ENCODE data around the gene CELF1.

- TF ChIP-seq USF2 (IDR thresholded peaks at IDR 0.05; ENCODE audit: low read depth, low read length) (no peak), POLR2A (IDR thresholded peaks at IDR 0.05; ENCODE audit: low read depth, low read length) (no peak), MAFK (IDR thresholded peaks at IDR 0.05; ENCODE audit: low read depth, low read length) (no peak), CTCF (conservative IDR thresholded peaks at IDR 0.05; ENCODE audit: low read depth, low read length) (no peak), SMC3 (IDR thresholded peaks at IDR 0.05; ENCODE audit: low read depth, low read length) (no peak), RAD21 (IDR thresholded peaks at IDR 0.05; ENCODE audit: low read length) (no peak), RFX5 (IDR thresholded peaks at IDR 0.05; ENCODE audit: low read depth, low read length) (no peak), CHD1 (IDR thresholded peaks at IDR 0.05; ENCODE audit: low read depth, low read length) (no peak), ELK1 (IDR thresholded peaks at IDR 0.05; ENCODE audit: borderline replicate concordance, low read depth, low read length) (no peak), BHLHE40 (IDR thresholded peaks at IDR 0.05; ENCODE audit: low read depth, low read length) (no peak), CEBPB (IDR thresholded peaks at IDR 0.05; ENCODE audit: low read depth, low read length) (no peak), RCOR1 (IDR thresholded peaks at IDR 0.05; ENCODE audit: insufficient replicate concordance, low read length) (no peak), MXI1 (IDR thresholded peaks at IDR 0.05; ENCODE audit: borderline replicate concordance, low read depth, low read length) (no peak)
Measured at GRCh38 chr11:47498149-47498548, 54.8 kb downstream of the CELF1 start.

Measured in IMR-90 (cell line).